SW 1271 (cell line): ENCODE measurements around the gene RAPGEF6.
"Not testable (repeated sequence)": the region's sequence is repeated elsewhere in the genome, so short reads cannot be mapped to it uniquely, and the experiment has no call there.

Source experiments
- DNase-seq, 2 experiments: peaks; one replicate each; lab custom pipeline; 2025; lab: John Stamatoyannopoulos, UW

The RAPGEF6 gene

DNA sequence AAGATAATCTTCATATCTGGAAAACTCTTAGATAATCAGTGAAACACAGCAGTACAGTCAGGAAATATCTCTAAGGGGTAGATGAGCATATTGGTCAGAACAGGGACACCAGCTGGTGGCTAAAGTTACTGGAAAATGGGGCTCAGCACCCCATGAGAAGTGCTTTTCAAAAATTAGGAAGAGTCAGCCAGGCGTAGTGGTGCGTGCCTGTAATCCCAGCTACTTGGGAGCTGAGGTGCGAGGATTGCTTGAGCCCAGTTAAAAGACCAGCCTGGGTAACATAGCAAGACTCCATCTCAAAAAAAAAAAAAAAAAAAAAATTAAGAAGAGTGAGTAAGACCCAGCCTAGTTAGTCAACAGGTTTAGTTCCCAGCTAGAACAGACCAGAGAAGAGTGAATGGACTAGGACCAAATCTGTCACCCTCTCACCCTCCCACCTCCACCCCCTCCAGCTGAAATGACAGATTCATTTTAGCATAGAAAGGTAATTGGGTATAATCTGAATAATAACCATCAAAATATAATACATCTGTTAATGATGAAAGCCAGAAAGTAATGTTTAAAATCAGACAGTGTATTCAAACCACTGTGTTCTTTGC is 250.3 kb downstream of the RAPGEF6 start:
- no peak for DNase-seq

DNA sequence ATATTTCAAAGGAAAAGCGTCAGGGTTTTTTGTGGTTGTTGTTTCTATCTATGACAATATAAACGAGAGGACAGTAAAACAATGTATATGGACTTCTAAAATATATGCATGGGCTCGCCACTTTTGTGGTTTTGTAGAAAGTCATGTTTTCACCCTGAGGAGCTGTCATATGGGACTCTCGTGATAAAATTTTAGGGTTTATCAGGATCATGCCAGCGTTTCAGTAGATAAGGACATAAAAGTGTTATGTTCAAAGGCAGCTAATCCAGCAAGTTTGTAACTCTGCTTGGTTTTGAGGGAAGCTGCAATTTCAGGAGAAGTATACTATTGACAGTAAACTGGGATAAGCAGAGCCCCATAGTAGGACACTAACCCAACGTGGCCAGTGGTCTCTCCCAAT is 250.9 kb downstream of the RAPGEF6 start:
- no peak for DNase-seq

DNA sequence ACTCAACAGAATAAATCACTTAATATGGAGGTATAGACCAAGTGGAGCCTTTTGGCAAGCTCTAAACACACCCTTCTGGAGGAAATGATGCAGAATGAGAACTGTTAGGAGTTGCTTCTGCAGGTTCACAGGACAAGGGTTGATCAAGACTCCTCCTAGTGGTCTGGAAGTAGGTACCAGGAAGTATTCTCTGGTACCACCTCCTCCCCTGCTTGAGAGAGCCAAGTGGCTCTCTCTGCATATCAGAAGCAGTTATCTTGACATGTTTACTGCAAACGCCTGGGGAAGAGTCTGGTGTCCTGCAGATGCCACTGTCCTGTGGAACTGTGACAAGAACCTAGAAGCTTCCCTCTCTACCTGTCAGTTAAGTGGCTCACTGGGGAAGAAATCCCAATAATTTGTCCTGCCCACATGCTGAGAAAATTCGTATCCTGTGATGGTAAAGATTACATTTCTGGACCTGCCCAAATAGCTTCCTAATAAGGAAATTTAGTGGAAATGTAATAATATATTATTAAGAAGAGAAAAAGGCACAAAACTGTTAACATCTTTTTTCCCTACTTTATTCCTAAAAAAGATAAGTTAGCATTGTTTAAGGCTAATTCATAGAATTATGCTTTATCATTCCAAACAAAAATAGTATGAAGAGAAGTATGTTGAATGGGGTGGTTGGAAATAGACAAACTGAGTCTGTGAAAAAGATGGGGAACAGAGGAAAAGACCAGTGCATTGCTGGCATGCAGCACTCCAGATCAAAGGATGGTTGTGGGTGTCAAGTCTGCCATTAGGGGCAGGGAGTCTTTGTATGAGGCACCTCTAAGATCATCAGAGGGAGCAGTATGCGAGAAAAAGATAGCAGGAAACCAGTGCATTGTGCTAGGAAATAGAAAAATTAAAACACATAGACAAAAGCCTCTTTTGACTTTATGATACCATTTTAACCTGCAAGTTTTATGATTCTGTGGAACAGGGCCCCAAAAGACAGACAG is 252.3 kb downstream of the RAPGEF6 start:
- DNase-seq = peak; percentile 37 to 81

DNA sequence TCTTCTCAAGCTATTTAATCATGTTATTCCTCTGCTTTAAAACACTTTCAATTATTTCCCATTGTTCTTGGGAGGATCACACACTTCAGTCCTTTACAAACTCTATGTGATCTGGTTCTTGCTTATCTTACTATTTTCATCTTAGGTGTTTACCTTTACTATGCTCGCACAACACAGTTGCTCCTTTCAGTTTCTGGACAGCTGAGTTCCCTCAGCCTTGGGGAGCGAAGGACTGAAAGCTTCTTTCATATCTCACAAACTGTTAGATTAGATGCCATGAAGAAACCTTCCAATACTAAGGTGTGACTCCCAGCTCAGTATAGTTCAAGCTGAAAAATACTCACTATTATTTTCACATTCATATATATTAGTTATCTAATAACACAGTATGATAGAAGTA is 253.3 kb downstream of the RAPGEF6 start:
- no peak for DNase-seq

DNA sequence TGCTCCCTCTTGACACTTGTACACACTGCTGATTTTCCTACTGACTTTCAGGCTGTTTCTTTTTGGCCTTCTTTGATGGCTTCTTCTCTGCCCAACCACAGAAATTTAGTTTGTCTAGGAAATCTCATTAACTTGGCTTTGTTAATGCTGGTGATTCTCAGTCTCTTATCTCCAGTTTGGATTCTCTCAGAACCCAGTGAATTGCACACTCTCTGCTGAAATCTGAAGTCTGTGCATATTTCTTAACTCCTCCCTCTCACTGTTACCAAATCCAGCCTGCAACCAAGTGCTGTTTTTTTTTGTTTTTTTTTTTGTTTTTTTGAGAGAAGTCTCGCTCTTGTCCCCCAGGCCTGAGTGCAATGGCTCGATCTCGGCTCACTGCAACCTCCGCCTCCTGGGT is 254.0 kb downstream of the RAPGEF6 start:
- DNase-seq = no peak

DNA sequence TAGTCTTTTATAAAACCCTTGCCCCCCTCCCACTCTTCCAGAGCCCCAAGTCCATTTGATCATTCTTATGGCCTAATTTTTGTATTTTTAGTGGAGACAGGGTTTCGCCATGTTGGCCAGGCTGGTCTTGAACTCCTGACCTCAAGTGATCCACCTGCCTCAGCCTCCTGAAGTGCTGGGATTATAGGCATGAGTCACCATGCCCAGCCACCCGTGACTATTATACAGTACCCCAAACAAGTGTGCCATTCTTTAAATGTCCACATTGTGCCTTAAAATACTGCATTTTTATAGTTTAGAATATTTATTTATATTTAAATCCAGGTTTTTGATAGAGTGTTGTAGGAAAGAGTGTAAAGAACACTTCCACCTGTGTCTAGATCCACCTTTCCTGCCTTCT is 254.8 kb downstream of the RAPGEF6 start:
- not testable (repeated sequence) for DNase-seq

DNA sequence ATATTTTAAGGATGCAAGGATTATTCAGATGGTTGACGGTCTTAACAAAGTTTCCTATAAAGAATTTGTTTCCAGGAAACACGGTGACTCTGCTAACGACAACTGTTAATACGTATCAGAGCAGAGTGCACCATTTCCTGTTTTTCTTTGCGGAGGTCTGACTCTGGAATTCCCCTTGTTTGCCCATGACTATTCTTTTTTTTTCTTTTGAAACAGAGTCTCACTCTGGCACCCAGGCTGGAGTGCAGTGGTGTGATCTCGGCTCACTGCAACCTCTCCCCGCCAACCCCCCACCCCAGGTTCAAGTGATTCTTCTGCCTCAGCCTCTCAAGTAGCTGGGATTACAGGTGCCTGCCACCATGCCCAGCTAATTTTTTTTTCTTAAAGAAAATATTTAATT is 255.3 kb downstream of the RAPGEF6 start:
- peak; percentile 11 to 83 for DNase-seq

DNA sequence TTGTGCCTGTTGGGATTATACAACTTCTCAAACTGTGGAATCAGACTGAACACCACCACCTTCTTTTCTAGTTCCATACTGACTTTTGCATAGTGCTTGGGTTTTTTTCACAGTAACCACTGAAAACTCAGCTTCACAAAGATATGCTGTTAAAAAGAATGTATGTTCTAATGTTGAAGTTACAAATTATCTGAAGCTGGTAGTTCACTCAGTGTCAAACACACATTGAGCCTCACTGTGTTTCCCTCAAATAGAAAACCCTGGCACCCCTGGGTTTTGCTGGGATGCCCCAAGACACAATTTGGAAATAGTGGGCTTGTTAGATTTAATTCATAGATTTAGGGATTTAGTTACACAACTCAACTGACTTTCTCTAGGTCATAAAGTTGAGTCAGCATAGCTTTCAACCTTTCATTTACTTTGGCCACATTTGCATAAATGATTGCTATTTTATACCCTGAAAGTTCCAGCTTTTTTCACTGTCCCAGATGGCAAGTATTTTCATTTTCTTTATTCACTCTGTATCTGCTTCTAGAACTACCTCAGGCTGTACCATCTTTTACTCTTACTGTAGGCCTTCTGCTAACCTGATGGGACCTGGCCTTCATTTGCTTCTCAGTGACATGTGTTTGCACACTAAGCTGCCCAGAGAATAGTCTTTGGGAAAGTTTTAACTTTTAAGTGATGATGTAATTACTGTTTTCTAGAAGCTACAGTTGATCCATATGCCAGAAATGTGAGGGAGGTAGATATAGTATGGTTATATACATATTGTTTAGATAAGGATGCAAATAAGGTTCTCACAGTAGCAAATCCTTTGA is 256.1 kb downstream of the RAPGEF6 start:
- peak in 1 of 2 experiments; percentile 40 for DNase-seq

DNA sequence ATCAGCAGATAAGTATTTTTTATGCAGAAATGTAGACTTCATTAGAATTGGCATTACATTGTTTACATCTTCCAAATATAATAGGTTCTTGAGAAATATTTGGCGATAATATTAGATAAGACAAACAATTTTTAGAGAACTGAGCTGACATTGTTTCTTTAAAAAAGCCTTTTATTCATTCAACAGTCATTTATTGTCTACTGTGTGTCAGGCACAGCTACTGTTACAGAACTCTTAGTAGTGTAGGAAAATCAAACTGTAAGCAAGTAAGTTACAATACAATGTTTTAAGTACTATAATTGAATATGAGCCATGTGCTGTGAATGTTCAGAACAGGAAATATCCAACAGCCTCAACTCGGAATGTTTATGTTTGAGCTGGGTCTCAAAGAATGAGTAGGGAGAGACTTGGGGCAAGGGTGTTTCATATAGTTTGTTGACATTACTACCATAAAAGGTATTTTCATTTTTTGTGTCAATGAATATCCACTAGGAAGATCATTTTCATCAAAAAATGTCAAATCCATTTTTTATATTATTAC is 257.2 kb downstream of the RAPGEF6 start:
- DNase-seq = no peak

DNA sequence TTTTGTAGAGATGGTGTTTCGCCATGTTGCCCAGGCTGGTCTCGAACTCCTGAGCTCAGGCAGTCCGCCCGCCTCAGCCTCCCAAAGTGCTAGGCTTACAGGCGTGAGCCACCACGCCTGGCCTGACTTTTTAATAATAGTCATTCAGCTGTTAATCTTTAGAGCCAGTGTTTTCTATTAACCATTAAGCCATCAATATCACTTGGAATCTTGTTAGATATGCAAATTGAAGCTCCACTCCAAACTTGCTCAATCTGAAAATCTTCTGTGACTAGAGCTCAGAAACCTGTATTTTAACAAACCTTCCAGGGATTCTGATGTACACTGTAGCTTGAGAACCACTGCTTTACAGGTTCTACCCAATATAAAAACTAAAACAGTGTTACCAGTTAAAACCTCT is 257.7 kb downstream of the RAPGEF6 start:
- DNase-seq = no peak

DNA sequence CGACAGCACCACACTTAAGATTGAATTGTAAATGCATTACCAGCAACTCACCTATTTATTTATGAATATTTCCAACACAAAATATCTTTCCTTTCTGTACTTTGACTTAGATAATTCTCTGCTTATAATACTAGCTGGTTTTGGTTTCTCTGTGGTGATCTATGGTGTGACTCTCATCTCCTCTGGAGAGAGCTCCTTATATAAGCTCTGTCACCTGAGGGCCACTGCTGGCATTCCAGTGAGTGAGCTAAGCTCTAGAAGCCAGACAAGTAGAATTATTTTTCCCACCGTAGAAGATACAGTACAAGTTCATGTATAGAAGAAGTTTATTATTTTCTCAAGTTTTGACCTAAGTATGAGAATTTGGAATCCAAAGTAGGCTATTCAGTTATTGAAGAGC is 259.7 kb downstream of the RAPGEF6 start:
- no peak for DNase-seq
